ENCODE measurements around the gene SPG21. TPM values are rescaled to one million over a fixed set of nuclear protein-coding genes. Genes with fewer than 3 reads are reported as not detected.

SPG21 gene
- total and polyA plus RNA-seq, 2 of the 13 experiments (the other 11 are each of a cell fraction or from before 2014, with no cell fraction given): 36.7 to 42.4 TPM

DNA sequence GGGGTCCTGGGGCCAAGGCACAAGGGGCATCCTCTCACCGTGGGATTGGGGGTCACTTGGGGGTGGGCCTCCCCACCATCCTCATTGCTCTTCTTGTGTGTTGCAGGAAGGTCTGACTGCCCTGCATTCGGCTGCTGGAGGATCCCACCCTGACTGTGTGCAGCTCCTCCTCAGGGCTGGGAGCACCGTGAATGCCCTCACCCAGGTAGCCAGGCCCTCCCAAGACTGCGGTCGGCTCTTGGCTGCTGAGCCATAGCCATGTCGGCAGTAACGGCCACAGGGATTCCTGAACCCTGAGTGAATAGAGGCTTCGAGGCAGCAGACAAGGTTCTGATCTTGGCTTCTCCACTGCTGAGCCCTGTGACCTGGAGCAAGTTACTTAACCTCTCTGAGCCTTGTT, 58.3 kb downstream of the SPG21 start:
- Histone ChIP-seq H3K79me2 (ENCODE audit: insufficient read depth, low read length) (no peaks in the 10 kb centered on the region), H3K4me2 (ENCODE audit: low read depth, low read length) (no peak overlapping the region), H3K9ac (ENCODE audit: insufficient read depth, low read depth, low read length) (no peak overlapping the region), H3K4me3 (replicated peaks in 1 of 3; ENCODE audit: insufficient read depth in 1 of 3, low read depth in 2 of 3, low read length in 3 of 3) (no peak overlapping the region), H4K20me1 (ENCODE audit: insufficient read depth, low read length) (no peaks in the 10 kb centered on the region), H3K27me3 (ENCODE audit: control insufficient read depth in 1 of 2, insufficient read depth in 2 of 2, low read length in 2 of 2) (peaks cover 1 to 30% of the 10 kb centered on the region in 2 experiments; a peak in 3 of 5 replicates), H3K27ac (ENCODE audit: extremely low read length, insufficient read depth, low read length) (no peak overlapping the region), H3K9me3 (ENCODE audit: low read length) (no peaks in the 10 kb centered on the region), H3K36me3 (replicated peaks in 1 of 2; ENCODE audit: control insufficient read depth in 1 of 2, insufficient read depth in 2 of 2, low read length in 2 of 2) (no peaks in the 10 kb centered on the region), H2AFZ (ENCODE audit: low read length) (no peak overlapping the region), H3K4me1 (ENCODE audit: insufficient read depth, low read length) (peaks cover 13% of the 10 kb centered on the region)
- DNase-seq (ENCODE audit: low spot score): no peak
- in situ Hi-C loops (cut with HindIII; ENCODE audit: extremely low pct_ligation_motif_present, low pct_unique_long_range_greater_than_20kb) (no loop called here), intact Hi-C loops (cut with micrococcal nuclease; ENCODE audit: unreplicated experiment) (no loop called here)
- no TSS peak for BruUV-seq (replicated peaks)
- ChIA-PET POLR2A (no interaction called here), CTCF (ENCODE audit: low intra/inter-chr PET ratio, low total read pairs) (no interaction called here)
- WGBS (ENCODE audit: low lambda C conversion rate): no CpG with 5 or more reads among the region's 8 CpGs
- TF ChIP-seq ZNF710 (CRISPR knock-in tag; IDR thresholded peaks at IDR 0.05; ENCODE audit: borderline replicate concordance): no peak
- peak; percentile 36; the same call in 1 of the 2 replicates for TF ChIP-seq ZNF263 (CRISPR knock-in tag; IDR thresholded peaks at IDR 0.05)
- no peak for TF ChIP-seq LBX2 (CRISPR knock-in tag; IDR thresholded peaks at IDR 0.05; ENCODE audit: borderline replicate concordance)
- TF ChIP-seq MZF1 (CRISPR knock-in tag; IDR thresholded peaks at IDR 0.05; ENCODE audit: borderline replicate concordance): no peak
- TF ChIP-seq ZNF615 (CRISPR knock-in tag; IDR thresholded peaks at IDR 0.05; ENCODE audit: borderline replicate concordance): no peak
- TF ChIP-seq TOPORS (CRISPR knock-in tag; IDR thresholded peaks at IDR 0.05): no peak
- peak; percentile 83; the same call in 1 of the 2 replicates for TF ChIP-seq ZNF768 (CRISPR knock-in tag; IDR thresholded peaks at IDR 0.05)
- TF ChIP-seq, protein P1, sequence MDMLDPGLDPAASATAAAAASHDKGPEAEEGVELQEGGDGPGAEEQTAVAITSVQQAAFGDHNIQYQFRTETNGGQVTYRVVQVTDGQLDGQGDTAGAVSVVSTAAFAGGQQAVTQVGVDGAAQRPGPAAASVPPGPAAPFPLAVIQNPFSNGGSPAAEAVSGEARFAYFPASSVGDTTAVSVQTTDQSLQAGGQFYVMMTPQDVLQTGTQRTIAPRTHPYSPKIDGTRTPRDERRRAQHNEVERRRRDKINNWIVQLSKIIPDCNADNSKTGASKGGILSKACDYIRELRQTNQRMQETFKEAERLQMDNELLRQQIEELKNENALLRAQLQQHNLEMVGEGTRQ (IDR thresholded peaks at IDR 0.05; ENCODE audit: low read depth, low read length): no peak
- TF ChIP-seq, protein P1 (CRISPR knock-in tag; IDR thresholded peaks at IDR 0.05; ENCODE audit: borderline replicate concordance): no peak
- TF ChIP-seq MEF2D (CRISPR knock-in tag; IDR thresholded peaks at IDR 0.05): no peak
- TF ChIP-seq ZKSCAN1 (IDR thresholded peaks at IDR 0.05; ENCODE audit: low read length): no peak
- no peak for TF ChIP-seq YY1 (IDR thresholded peaks at IDR 0.05; ENCODE audit: insufficient read depth, insufficient replicate concordance, low read depth, low read length)
- no peak for TF ChIP-seq MTA1 (CRISPR knock-in tag; IDR thresholded peaks at IDR 0.05; ENCODE audit: borderline replicate concordance)
- TF ChIP-seq TCF7 (IDR thresholded peaks at IDR 0.05; ENCODE audit: low read depth): no peak
- ATAC-seq: no peak
- no peak for FAIRE-seq
